H9 (cell line): Measurements from ENCODE around the gene ITPA. TPM values are rescaled to one million over a fixed set of nuclear protein-coding genes. Genes with fewer than 3 reads are reported as not detected.

Experiments used
- DNase-seq: peaks from one replicate; pipeline ENCODE4 v3.0.0-alpha.2; 2017
- H2AFZ ChIP-seq: one replicate; pipeline ENCODE4 v1.6.1; 2013; ENCODE audit warnings: mild to moderate bottlenecking, low read length, control low read depth, moderate library complexity
- H2AK5ac ChIP-seq: 2 replicates; pipeline ENCODE4 v1.6.1; 2013; ENCODE audit warnings: low read length, control low read depth, mixed read lengths; ENCODE audit not compliant: insufficient read length
- H2BK120ac ChIP-seq: one replicate; pipeline ENCODE4 v1.6.1; 2013; ENCODE audit warnings: low read depth, mild to moderate bottlenecking, low read length, control low read depth, inconsistent platforms; ENCODE audit not compliant: poor library complexity, severe bottlenecking
- H2BK12ac ChIP-seq: 2 replicates; pipeline ENCODE4 v1.6.1; 2013; ENCODE audit warnings: low read length, control low read depth, mixed read lengths, low read depth; ENCODE audit not compliant: insufficient read length
- H2BK15ac ChIP-seq: 2 replicates; pipeline ENCODE4 v1.6.1; 2013; ENCODE audit warnings: low read depth, low read length, control low read depth
- H2BK20ac ChIP-seq: one replicate; pipeline ENCODE4 v1.6.1; 2013; ENCODE audit warnings: low read depth, mild to moderate bottlenecking, low read length, control low read depth, inconsistent platforms; ENCODE audit not compliant: poor library complexity, severe bottlenecking
- H2BK5ac ChIP-seq: 2 replicates; pipeline ENCODE4 v1.6.1; 2013; ENCODE audit warnings: low read length, control low read depth, mixed read lengths; ENCODE audit not compliant: insufficient read length
- H3K14ac ChIP-seq: 2 replicates; pipeline ENCODE4 v1.6.1; 2013; ENCODE audit warnings: low read length, control low read depth; ENCODE audit not compliant: insufficient read depth
- H3K18ac ChIP-seq: 2 replicates; pipeline ENCODE4 v1.6.1; 2013; ENCODE audit warnings: low read depth, mild to moderate bottlenecking, mixed read lengths, low read length, control low read depth; ENCODE audit not compliant: insufficient read length
- H3K23ac ChIP-seq: 2 replicates; pipeline ENCODE4 v1.6.1; 2013; ENCODE audit warnings: low read length, control low read depth, mixed read lengths, low read depth; ENCODE audit not compliant: insufficient read length
- H3K23me2 ChIP-seq: 2 replicates; pipeline ENCODE4 v1.6.1; 2013; ENCODE audit warnings: low read depth, mild to moderate bottlenecking, mixed read lengths, low read length, control low read depth; ENCODE audit not compliant: insufficient read length, poor library complexity, severe bottlenecking
- H3K27ac ChIP-seq: 2 replicates; pipeline ENCODE4 v1.5.1; 2013; ENCODE audit warnings: low read length, control low read depth, mixed read lengths, low read depth; ENCODE audit not compliant: insufficient read length
- H3K27me3 ChIP-seq: 2 replicates; pipeline ENCODE4 v1.6.1; 2013; ENCODE audit warnings: low read length, control low read depth, inconsistent platforms; ENCODE audit not compliant: insufficient read depth
- H3K4ac ChIP-seq: 2 replicates; pipeline ENCODE4 v1.6.1; 2013; ENCODE audit warnings: low read depth, mild to moderate bottlenecking, control low read depth, inconsistent platforms, low read length, moderate library complexity
- H3K4me1 ChIP-seq: 2 replicates; pipeline ENCODE4 v1.6.1; 2013; ENCODE audit warnings: low read length, control low read depth, inconsistent platforms; ENCODE audit not compliant: insufficient read depth
- H3K4me2 ChIP-seq: 2 replicates; pipeline ENCODE4 v1.6.1; 2013; ENCODE audit warnings: low read length, control low read depth, mixed read lengths; ENCODE audit not compliant: insufficient read length, insufficient read depth
- H3K56ac ChIP-seq: 2 replicates; pipeline ENCODE4 v1.6.1; 2013; ENCODE audit warnings: low read depth, mild to moderate bottlenecking, mixed read lengths, low read length, control low read depth; ENCODE audit not compliant: insufficient read length
- H3K79me1 ChIP-seq: 2 replicates; pipeline ENCODE4 v1.6.1; 2013; ENCODE audit warnings: low read depth, mild to moderate bottlenecking, moderate library complexity, low read length, control low read depth, inconsistent platforms; ENCODE audit not compliant: insufficient read depth, poor library complexity, severe bottlenecking
- H3K79me2 ChIP-seq: 2 replicates; pipeline ENCODE4 v1.6.1; 2013; ENCODE audit warnings: low read length, control low read depth, inconsistent platforms; ENCODE audit not compliant: insufficient read depth
- H3K9ac ChIP-seq: 2 replicates; pipeline ENCODE4 v1.6.1; 2013; ENCODE audit warnings: low read length, control low read depth, mixed read lengths; ENCODE audit not compliant: insufficient read length; ENCODE audit errors: extremely low read depth
- H3K9me3 ChIP-seq: one replicate; pipeline ENCODE4 v1.6.1; 2013; ENCODE audit warnings: low read depth, low read length, inconsistent platforms; ENCODE audit not compliant: control insufficient read depth
- H3T11ph ChIP-seq: one replicate; pipeline ENCODE4 v1.6.1; 2013; ENCODE audit warnings: mild to moderate bottlenecking, low read length, control low read depth, inconsistent platforms
- H4K20me1 ChIP-seq: one replicate; pipeline ENCODE4 v1.6.1; 2013; ENCODE audit not compliant: control insufficient read depth, insufficient read length, insufficient read depth
- H4K5ac ChIP-seq: 2 replicates; pipeline ENCODE4 v1.6.1; 2013; ENCODE audit warnings: low read depth, mild to moderate bottlenecking, mixed read lengths, low read length, control low read depth; ENCODE audit not compliant: insufficient read length
- H4K8ac ChIP-seq: replicated peaks from 2 replicates; pipeline ENCODE4 v1.6.1; 2013; ENCODE audit warnings: low read length, control low read depth, mixed read lengths, low read depth; ENCODE audit not compliant: insufficient read length
- H4K91ac ChIP-seq: 2 replicates; pipeline ENCODE4 v1.6.1; 2013; ENCODE audit warnings: low read depth, mild to moderate bottlenecking, moderate library complexity, mixed read lengths, low read length, control low read depth; ENCODE audit not compliant: insufficient read length
- H3K27ac Mint-ChIP-seq, 3 experiments: 2 replicates in 2 of 3; 3 replicates in 1 of 3; pipeline ENCODE4 v1.8.0; 2020 to 2021; ENCODE audit warnings: mixed read lengths in 3 of 3, mild to moderate bottlenecking in 1 of 3, moderate library complexity in 1 of 3
- H3K27me3 Mint-ChIP-seq: 2 replicates; pipeline ENCODE4 v1.8.0; 2021; ENCODE audit warnings: low read depth, mild to moderate bottlenecking, moderate library complexity, mixed read lengths
- H3K36me3 Mint-ChIP-seq, 3 experiments: 2 replicates in 2 of 3; 3 replicates in 1 of 3; pipeline ENCODE4 v1.8.0; 2020 to 2021; ENCODE audit warnings: low read depth in 3 of 3, mixed read lengths in 3 of 3; ENCODE audit not compliant: insufficient read depth in 1 of 3
- H3K4me1 Mint-ChIP-seq, 2 experiments: 2 replicates each; pipeline ENCODE4 v1.8.0; 2020; ENCODE audit warnings: mixed read lengths in 2 of 2
- H3K4me3 Mint-ChIP-seq, 2 experiments: 2 replicates in 1 of 2; 3 replicates in 1 of 2; pipeline ENCODE4 v1.8.0; 2020 to 2021; ENCODE audit warnings: mild to moderate bottlenecking in 2 of 2, mixed read lengths in 2 of 2, moderate library complexity in 1 of 2
- H3K9me3 Mint-ChIP-seq, 2 experiments: 2 replicates in 1 of 2; 3 replicates in 1 of 2; pipeline ENCODE4 v1.8.0; 2020; ENCODE audit warnings: mild to moderate bottlenecking in 2 of 2, mixed read lengths in 2 of 2, moderate library complexity in 1 of 2
- WGBS: extraction: QIAGEN DNeasy Blood & Tissue Kit; methylation state at CpG from one replicate; pipeline ENCODE4 v1.1.7; 2013; ENCODE audit warnings: missing lambda C conversion rate, low lambda C conversion rate, mixed read lengths; ENCODE audit not compliant: insufficient read length; ENCODE audit errors: extremely low coverage; 5-methylcytosine and 5-hydroxymethylcytosine counted together
- total RNA-seq: library from RNA; stranded (reverse); gene quantifications from 2 replicates; pipeline ENCODE4 v1.2.1, GENCODE V29; 2021
- TF ChIP-seq, protein P1 (sequence below): fragments of 200-600 bp; sonication (generic); conservative IDR thresholded peaks from 3 replicates; pipeline ENCODE4 v1.8.0; 2021; ENCODE audit warnings: antibody characterized with exemption, mild to moderate bottlenecking

The ITPA gene
- total RNA-seq, 1 experiment from 2014 or later = 74.5 TPM

GRCh38 chr20:3221398-3222226 is 12.3 kb downstream of the ITPA start:
- no peak overlapping the region for H4K8ac ChIP-seq
- no peaks in the 10 kb centered on the region for H3K27me3 Mint-ChIP-seq
- no peak overlapping the region for H3T11ph ChIP-seq
- H3K23ac ChIP-seq = no peak overlapping the region
- H4K91ac ChIP-seq = no peak overlapping the region
- no peak overlapping the region for H3K4me2 ChIP-seq
- no peak overlapping the region for H3K27ac ChIP-seq
- no peak overlapping the region for H3K4me3 Mint-ChIP-seq
- H3K4me1 ChIP-seq = no peaks in the 10 kb centered on the region
- H2BK12ac ChIP-seq = no peak overlapping the region
- H2AK5ac ChIP-seq = no peak overlapping the region
- no peak overlapping the region for H3K27ac Mint-ChIP-seq
- H3K9me3 ChIP-seq = no peaks in the 10 kb centered on the region
- H2BK20ac ChIP-seq = no peak overlapping the region
- DNase-seq = no peak
- H2AFZ ChIP-seq = no peak overlapping the region
- H2BK5ac ChIP-seq = no peak overlapping the region
- no peaks in the 10 kb centered on the region for H3K23me2 ChIP-seq
- no peaks in the 10 kb centered on the region for H3K27me3 ChIP-seq
- no peaks in the 10 kb centered on the region for H4K20me1 ChIP-seq
- no peak overlapping the region for H3K14ac ChIP-seq
- H3K9me3 Mint-ChIP-seq = no peaks in the 10 kb centered on the region
- no peak overlapping the region for H3K9ac ChIP-seq
- H3K79me1 ChIP-seq = no peaks in the 10 kb centered on the region
- H3K18ac ChIP-seq = no peak overlapping the region
- TF ChIP-seq, protein P1, sequence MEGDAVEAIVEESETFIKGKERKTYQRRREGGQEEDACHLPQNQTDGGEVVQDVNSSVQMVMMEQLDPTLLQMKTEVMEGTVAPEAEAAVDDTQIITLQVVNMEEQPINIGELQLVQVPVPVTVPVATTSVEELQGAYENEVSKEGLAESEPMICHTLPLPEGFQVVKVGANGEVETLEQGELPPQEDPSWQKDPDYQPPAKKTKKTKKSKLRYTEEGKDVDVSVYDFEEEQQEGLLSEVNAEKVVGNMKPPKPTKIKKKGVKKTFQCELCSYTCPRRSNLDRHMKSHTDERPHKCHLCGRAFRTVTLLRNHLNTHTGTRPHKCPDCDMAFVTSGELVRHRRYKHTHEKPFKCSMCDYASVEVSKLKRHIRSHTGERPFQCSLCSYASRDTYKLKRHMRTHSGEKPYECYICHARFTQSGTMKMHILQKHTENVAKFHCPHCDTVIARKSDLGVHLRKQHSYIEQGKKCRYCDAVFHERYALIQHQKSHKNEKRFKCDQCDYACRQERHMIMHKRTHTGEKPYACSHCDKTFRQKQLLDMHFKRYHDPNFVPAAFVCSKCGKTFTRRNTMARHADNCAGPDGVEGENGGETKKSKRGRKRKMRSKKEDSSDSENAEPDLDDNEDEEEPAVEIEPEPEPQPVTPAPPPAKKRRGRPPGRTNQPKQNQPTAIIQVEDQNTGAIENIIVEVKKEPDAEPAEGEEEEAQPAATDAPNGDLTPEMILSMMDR = no peak
- H3K56ac ChIP-seq = no peak overlapping the region
- H2BK15ac ChIP-seq = no peak overlapping the region
- H3K4ac ChIP-seq = no peak overlapping the region
- no peak overlapping the region for H4K5ac ChIP-seq
- no peaks in the 10 kb centered on the region for H3K79me2 ChIP-seq
- H3K4me1 Mint-ChIP-seq = no peaks in the 10 kb centered on the region
- peaks cover 12 to 53% (median 19%) of the 10 kb centered on the region in 3 experiments; a peak in 6 of 7 replicates for H3K36me3 Mint-ChIP-seq
- H2BK120ac ChIP-seq = no peak overlapping the region
- whole genome bisulfite sequencing = no CpG with 5 or more reads among the region's 18 CpGs
